Heart left ventricle (tissue), 16 donors: ENCODE measurements around the gene PFKP. TPM values are rescaled to one million over a fixed set of nuclear protein-coding genes. Genes with fewer than 3 reads are reported as not detected.

Experiments
- ATAC-seq, 4 donors: fragments of 200-7000 bp; cut with Tn5 transposase; one replicate each; pipeline ENCODE4 v1.9.1; 2020 to 2022; ENCODE audit warnings: moderate library complexity in 4 of 4, mild to moderate bottlenecking in 3 of 4, moderate number of reproducible peaks in 1 of 4
- DNase-seq, 5 donors: peaks; one replicate each; pipeline ENCODE4 v3.0.0-alpha.2; 2020
- H3K27ac ChIP-seq, 12 donors: fragments of 200-600 bp; sonication (generic) in 4 of 12; one replicate each; pipeline versions ENCODE4 v1.5.0 to v1.8.0; 2016 to 2022; ENCODE audit warnings: mild to moderate bottlenecking in 2 of 12
- H3K27me3 ChIP-seq, 9 donors: fragments of 200-600 bp; sonication (generic) in 2 of 9; one replicate each; pipeline versions ENCODE4 v1.5.1 to v1.8.0; 2016 to 2022; ENCODE audit warnings: mild to moderate bottlenecking in 3 of 9
- H3K36me3 ChIP-seq, 9 donors: fragments of 200-600 bp; sonication (generic) in 2 of 9; one replicate each; pipeline versions ENCODE4 v1.5.0 to v1.8.0; 2018 to 2022; ENCODE audit warnings: mild to moderate bottlenecking in 2 of 9
- H3K4me1 ChIP-seq, 12 donors: fragments of 200-600 bp; sonication (generic) in 4 of 12; one replicate each; pipeline versions ENCODE4 v1.5.0 to v1.8.0; 2016 to 2022; ENCODE audit warnings: mild to moderate bottlenecking in 3 of 12
- H3K4me3 ChIP-seq, 12 donors: fragments of 200-600 bp; sonication (generic) in 4 of 12; one replicate each; pipeline versions ENCODE4 v1.5.0 to v1.8.0; 2017 to 2022; ENCODE audit warnings: mild to moderate bottlenecking in 9 of 12, moderate library complexity in 4 of 12
- H3K9me3 ChIP-seq, 12 donors: fragments of 200-600 bp; sonication (generic) in 4 of 12; one replicate each; pipeline versions ENCODE4 v1.5.0 to v1.8.0; 2016 to 2022; ENCODE audit warnings: mild to moderate bottlenecking in 1 of 12
- CTCF ChIP-seq, 12 donors: fragments of 200-600 bp; sonication (generic) in 4 of 12; IDR thresholded peaks; one replicate each; pipeline versions ENCODE4 v1.5.0 to v1.8.0; 2018 to 2022; ENCODE audit warnings: antibody characterized with exemption in 12 of 12, mild to moderate bottlenecking in 5 of 12
- POLR2A ChIP-seq, 2 donors: fragments of 450-650 bp; IDR thresholded peaks; one replicate each; pipeline ENCODE4 v1.6.1; 2017; ENCODE audit warnings: antibody characterized with exemption in 2 of 2, mild to moderate bottlenecking in 2 of 2, moderate library complexity in 2 of 2
- WGBS, 4 donors: extraction: QIAGEN DNeasy Blood & Tissue Kit in 2 of 4; methylation state at CpG; one replicate each; pipeline versions ENCODE4 v1.1.5 to v1.1.7; 2013 to 2018; 5-methylcytosine and 5-hydroxymethylcytosine counted together
- intact Hi-C, 10 donors: fragments of 100-400 bp; cut with DNase I; formaldehyde crosslinking; loops; one replicate each; pipeline versions ENCODE4 v1.11.1 to v1.14.2; 2022
- polyA plus RNA-seq, 2 donors: library from polyadenylated mRNA; stranded (reverse); fragments of 200-250 nt; gene quantifications; one replicate each; pipeline ENCODE4 v1.2.3, GENCODE V29; 2013
- total RNA-seq, 9 donors: library from RNA; depleted of rRNA in 2 of 9; stranded (reverse); fragments of >200 nt in 2 of 9; fragmentation: NEBNext Ultra II Directional in 3 of 9; extraction: Animal tissue kit (Norgen Biotek cat#: 25700) in 3 of 9; gene quantifications; one replicate each; pipeline versions ENCODE4 v1.1.0 to v1.2.4, GENCODE V29; 2016 to 2023
- donor health status: ischemic (EF 13 %, LVEDD 7.1; RV severe dilation, severe dysfunction).
- donor health status: healthy with polysubstance abuse.
- donor health status: DM: no; HTN: yes; CAD: no.
- donor health status: DM: no; HTN: no; CAD: no.
- donor health status: ischemic (EF 25% LVEDD 6.9; RV normal size, moderate dysfunction).
- donor health status: ischemic (EF 25% LVEDD 5.7; RV mildly dilated, moderate dysfunction).
- donor health status: healthy.
- donor health status: DM: yes; HTN: yes; CAD: no.
- donor health status: ischemic (EF 35%, LVEDD 5.7; RV mildly dilated, moderate dysfunction).
- donor health status: nonischemic (EF 11% LVEDD 7.7; RV severe dilation, severe dysfunction).
- donor health status: DM: yes; HTN: yes; CAD: no.
- donor health status: PGD.
- donor health status: ischemic (EF 29% LVEDD 5.4; RV normal size, mild dysfunction).
- donor health status: nonischemic (EF 23%, LVEDD 6.1; RV moderate dilation, normal function).

Gene PFKP
- total and polyA plus RNA-seq, 11 donors: 68.0 to 318 (median 183) TPM

- H3K27me3 ChIP-seq: no peaks in the 10 kb centered on the region
- H3K4me3 ChIP-seq: no peak overlapping the region
- H3K4me1 ChIP-seq: peaks cover 0 to 5% (median 0%) of the 10 kb centered on the region in 12 donors
- peaks cover 0 to 100% (median 97%) of the 10 kb centered on the region in 9 donors for H3K36me3 ChIP-seq
- no peak overlapping the region for H3K27ac ChIP-seq
- intact Hi-C loops: no loop called here
- 92 to 95% (median 93%) methylated on average over 9 of the region's 9 CpGs for WGBS, 4 donors
- peak in 1 of 4 donors; percentile 22 for ATAC-seq
- TF ChIP-seq CTCF (IDR thresholded peaks at IDR 0.05) (peak in 1 of 12 donors; percentile 8), POLR2A (IDR thresholded peaks at IDR 0.05) (no peak)
- no peak for DNase-seq
- H3K9me3 ChIP-seq: no peaks in the 10 kb centered on the region
These were observed 95.2 kb downstream of the PFKP start for GRCh38 chr10:3162533-3162932.

GRCh38 chr10:3163879-3164278 is 96.5 kb downstream of the PFKP start:
- Histone ChIP-seq H3K27me3 (no peaks in the 10 kb centered on the region), H3K27ac (no peak overlapping the region), H3K4me3 (no peak overlapping the region), H3K4me1 (peaks cover 0 to 5% (median 0%) of the 10 kb centered on the region in 12 donors), H3K9me3 (no peaks in the 10 kb centered on the region), H3K36me3 (peaks cover 0 to 100% (median 96%) of the 10 kb centered on the region in 9 donors)
- ATAC-seq (no peak), DNase-seq (no peak)
- intact Hi-C loops: no loop called here
- TF ChIP-seq CTCF (IDR thresholded peaks at IDR 0.05) (no peak), POLR2A (IDR thresholded peaks at IDR 0.05) (no peak)
- 85 to 90% (median 86%) methylated on average over 9 of the region's 9 CpGs for WGBS, 4 donors

GRCh38 chr10:3165196-3165595 is 97.8 kb downstream of the PFKP start:
- Histone ChIP-seq H3K27ac (no peak overlapping the region), H3K27me3 (no peaks in the 10 kb centered on the region), H3K4me3 (no peak overlapping the region), H3K4me1 (no peaks in the 10 kb centered on the region), H3K9me3 (no peaks in the 10 kb centered on the region), H3K36me3 (peaks cover 0 to 100% (median 96%) of the 10 kb centered on the region in 9 donors)
- intact Hi-C loops: no loop called here
- 91 to 93% (median 92%) methylated on average over 9 of the region's 9 CpGs for WGBS, 4 donors
- TF ChIP-seq POLR2A (IDR thresholded peaks at IDR 0.05): no peak
- TF ChIP-seq CTCF (IDR thresholded peaks at IDR 0.05): no peak
- DNase-seq (no peak), ATAC-seq (no peak)

GRCh38 chr10:3166496-3167290 is 99.3 kb downstream of the PFKP start:
- no peaks in the 10 kb centered on the region for H3K9me3 ChIP-seq
- peaks cover 0 to 90% (median 85%) of the 10 kb centered on the region in 9 donors for H3K36me3 ChIP-seq
- H3K27ac ChIP-seq: no peak overlapping the region
- 95 to 96% (median 95%) methylated on average over 10 of the region's 10 CpGs for WGBS, 4 donors
- no peak for TF ChIP-seq POLR2A (IDR thresholded peaks at IDR 0.05)
- intact Hi-C loops: no loop called here
- ATAC-seq (no peak), DNase-seq (no peak)
- no peaks in the 10 kb centered on the region for H3K27me3 ChIP-seq
- peaks cover 0 to 12% (median 6%) of the 10 kb centered on the region in 12 donors for H3K4me1 ChIP-seq
- no peak overlapping the region for H3K4me3 ChIP-seq
